ENCODE data around the gene SOX8.
"Not testable (repeated sequence)": the region's sequence is repeated elsewhere in the genome, so short reads cannot be mapped to it uniquely, and the experiment has no call there.

SOX8 gene

DNA sequence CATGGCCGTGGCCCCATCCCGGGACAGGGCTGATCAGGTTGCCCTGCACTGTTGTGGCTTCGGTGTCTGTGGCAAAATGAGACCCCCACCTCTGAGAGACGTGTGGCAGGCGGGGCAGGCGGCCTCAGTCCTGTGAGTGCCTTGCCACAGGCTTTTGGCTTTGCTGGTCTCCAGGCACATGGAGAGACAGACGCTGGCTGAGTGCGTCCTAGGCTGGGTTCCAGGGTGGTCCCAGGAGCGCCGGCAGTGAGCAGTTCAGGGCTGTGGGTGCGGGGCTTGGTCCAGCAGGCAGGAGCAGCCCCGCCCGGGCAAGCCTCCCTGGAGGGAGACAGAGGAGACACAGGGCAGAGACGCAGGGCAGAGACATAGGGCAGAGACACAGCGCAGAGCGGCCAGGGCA, 29.2 kb downstream of the SOX8 start:
- DNase-seq = no peak

DNA sequence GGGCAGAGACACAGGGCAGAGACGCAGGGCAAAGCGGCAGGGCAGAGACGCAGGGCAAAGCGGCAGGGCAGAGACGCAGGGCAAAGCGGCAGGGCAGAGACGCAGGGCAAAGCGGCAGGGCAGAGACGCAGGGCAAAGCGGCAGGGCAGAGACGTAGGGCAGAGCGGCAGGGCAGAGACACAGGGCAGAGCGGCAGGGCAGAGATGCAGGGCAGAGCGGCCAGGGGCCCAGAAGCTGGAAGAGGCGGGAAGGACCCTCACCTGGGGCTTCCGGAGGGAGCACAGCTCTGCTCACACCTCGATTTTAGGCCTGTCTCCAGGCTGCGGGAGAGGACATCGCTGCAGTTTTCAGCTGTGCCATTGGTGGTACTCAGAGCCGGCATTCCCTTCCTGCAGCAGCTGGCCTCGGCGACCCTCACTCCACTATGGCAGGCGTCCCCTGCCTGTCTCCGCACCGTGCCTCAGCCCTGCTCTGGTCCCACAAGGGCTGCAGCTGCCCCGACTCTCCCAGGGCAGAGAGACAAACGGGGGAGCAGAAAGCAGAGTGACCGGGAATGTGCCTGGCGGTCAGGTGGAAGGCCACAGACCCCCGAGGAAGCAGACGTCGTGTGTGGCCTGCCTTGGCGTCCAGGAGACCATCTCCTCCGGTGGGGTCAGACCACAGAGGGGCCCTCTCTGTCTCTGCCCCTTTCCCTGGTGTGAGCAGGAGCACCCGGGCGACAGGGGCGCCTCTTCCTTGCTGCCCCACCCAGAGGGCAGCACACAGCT, 29.9 kb downstream of the SOX8 start:
- DNase-seq = no peak

DNA sequence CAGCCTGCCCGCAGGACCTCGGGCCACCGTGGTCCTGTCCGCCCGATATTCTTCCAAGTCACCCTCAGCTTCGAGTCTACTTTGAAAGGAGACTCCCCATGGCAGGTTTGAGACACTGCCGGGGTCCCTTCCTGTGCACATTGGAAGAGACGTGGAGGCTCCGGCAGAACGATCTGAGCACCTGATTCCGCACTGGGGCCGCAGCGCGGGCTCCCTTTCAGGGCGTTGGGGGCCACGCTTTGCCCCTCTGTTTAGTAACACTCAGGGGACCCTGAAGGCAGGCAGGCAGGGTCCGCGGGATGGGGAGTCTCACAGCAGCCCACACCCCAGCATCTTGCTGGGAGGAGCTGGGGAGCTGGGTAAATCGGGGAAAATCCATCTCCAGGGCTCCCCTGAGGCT, 30.6 kb downstream of the SOX8 start:
- no peak for DNase-seq

GRCh38 chr16:1012722-1013592, 31.4 kb downstream of the SOX8 start:
- DNase-seq = no peak

GRCh38 chr16:1013593-1013900, 32.0 kb downstream of the SOX8 start:
- DNase-seq = no peak

- no peak for DNase-seq
Observed at GRCh38 chr16:1014221-1014620, 32.7 kb downstream of the SOX8 start.

GRCh38 chr16:1014771-1015495, 33.4 kb downstream of the SOX8 start:
- DNase-seq = no peak

DNA sequence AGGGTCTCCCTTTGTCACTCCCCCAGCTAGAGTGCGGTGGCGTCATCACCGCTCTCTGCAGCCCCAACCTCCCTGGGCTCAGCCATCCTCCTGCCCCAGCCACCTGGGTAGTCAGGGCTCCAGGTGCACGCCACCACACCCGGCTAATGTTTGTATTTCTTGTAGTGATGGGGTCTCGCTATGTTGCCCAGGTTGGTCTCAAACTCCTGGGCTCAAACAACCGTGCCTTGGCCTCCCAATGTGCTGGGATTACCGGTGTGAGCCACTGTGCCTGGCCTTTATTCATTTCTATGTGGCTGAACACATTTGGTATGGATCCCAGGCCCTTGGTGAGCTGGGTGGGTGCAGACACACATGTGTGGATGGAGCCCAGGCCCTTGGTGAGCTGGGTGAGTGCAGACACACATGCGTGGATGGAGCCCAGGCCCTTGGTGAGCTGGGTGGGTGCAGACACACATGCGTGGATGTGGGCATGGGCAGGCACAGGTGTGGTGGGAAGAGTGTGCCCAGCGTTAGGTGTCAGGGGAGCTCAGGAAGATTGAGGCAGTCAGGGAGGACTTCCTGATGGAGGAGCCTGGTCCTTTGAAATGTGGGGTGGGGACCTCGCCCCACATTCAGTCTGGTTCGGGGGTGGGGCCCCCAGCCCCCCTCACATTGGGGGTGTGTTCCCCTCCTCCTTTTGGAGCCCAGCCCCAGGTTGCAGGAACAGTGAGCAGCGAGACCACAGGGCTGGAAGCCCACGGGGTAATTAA, 37.1 kb downstream of the SOX8 start:
- no peak for DNase-seq

DNA sequence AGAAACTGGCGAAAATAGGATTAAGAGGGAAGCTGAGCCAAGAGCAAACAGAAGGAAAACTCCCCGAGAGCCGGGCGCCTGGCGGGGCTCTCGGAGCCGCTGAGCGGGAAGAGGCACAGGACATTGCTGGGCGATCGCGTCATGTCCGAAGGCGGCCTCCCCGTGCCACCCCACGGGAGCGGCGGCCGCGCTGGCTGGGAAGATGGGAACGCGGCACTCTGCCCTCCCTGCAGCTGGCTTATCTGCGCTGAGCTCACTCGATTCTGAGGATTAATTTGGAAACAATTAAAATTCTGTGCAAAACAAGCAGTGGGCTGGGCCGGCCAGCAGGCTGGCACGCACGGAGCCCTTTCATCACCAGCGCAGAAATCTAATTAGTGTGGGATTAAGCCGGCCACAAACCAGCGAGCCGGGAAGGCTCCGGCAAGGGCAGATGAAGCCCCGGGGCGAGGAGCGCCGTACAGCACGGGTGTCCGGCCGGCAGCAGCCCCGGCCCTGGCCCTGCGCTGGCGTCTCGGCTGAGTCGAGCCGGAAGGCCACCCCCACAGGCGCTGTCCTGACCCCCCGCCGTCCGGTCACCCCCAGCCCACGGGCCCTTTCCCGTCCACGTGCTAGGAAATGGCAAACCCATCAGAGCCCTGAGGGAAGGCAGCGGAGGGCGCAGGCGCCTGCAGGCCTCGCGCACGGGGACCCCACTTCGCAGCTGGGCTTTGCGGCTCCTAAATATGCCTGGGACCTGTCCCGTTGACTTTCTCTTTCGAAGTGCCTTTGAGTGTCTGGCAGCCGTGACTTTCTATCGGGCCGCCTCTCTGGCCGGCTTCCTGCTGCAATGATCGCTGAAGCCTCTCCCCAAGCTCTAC, 37.9 kb downstream of the SOX8 start:
- DNase-seq = no peak

DNA sequence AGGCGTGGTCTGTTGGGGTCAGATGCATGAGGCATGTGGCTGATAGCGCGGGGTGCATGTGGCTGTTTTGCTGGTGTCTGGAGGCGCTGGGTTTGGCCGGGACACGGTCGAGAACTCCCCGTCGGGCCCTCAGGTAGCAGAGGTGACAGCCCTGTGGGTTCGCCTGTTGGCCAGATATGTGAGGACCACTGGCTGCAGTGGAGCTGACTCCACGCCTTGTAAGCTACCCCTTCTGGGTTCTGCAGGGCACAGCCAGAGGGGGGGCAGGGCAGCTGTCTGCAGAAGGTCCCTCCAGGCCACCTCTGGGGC, 38.5 kb downstream of the SOX8 start:
- DNase-seq = no peak

DNA sequence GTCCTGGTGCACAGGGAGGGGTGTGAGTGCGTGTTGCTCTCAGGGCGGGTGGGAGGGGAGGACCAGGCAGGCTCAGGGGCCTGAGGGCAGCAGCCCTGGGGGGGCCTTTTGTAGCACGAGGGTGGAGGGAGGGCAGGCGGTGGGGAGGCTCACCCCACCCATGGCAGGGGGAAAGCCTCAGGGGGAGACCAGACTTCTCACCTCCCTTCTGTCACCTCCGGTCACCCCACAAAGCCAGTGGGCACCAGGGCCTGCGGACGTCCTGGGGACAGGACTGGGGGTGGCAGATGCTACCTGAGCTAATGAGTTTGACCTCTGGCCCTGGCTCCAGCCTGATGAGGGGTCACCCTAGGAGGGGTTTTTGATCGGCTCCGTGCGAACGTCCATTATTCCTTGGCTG, 39.0 kb downstream of the SOX8 start:
- no peak for DNase-seq

DNA sequence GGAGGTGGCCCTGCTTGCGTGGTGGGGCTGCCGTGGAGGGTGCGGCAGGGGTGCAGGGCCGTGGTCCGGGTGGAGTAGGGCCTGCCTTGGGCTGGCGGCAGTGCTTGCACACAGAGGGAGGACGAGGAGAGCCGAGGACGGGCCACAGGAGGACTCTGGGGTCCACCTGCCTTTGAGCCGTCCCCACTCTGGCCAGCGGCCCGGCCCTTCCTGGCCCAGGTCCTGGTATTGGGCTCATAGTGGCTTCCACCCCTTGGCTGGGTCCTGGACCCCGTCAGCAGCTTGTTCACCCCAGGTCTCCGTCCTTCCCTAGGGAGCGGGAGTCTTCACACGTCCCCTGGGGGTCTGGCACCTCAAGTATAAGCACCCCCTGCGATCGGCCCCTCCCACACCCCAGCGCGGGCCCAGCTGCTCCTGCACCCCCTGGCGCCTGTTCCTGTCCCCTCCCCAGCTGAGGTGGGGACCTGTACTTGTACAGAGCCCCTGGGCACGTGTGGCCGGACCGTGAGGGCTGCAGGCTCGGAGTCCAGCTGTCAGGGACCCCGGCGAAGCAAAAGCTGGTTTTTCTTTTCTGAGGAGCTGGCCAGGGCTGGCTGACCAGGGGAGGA, 40.1 kb downstream of the SOX8 start:
- DNase-seq = no peak

GRCh38 chr16:1022466-1022865, 40.9 kb downstream of the SOX8 start:
- no peak for DNase-seq

GRCh38 chr16:1024138-1024537, 42.6 kb downstream of the SOX8 start:
- DNase-seq = no peak

GRCh38 chr16:1025183-1025809, 43.7 kb downstream of the SOX8 start:
- not testable (repeated sequence) for DNase-seq

- DNase-seq = no peak
Observed at GRCh38 chr16:1026057-1026783, 44.6 kb downstream of the SOX8 start.

- DNase-seq = no peak
Observed at GRCh38 chr16:1026784-1027500, 45.4 kb downstream of the SOX8 start.

DNA sequence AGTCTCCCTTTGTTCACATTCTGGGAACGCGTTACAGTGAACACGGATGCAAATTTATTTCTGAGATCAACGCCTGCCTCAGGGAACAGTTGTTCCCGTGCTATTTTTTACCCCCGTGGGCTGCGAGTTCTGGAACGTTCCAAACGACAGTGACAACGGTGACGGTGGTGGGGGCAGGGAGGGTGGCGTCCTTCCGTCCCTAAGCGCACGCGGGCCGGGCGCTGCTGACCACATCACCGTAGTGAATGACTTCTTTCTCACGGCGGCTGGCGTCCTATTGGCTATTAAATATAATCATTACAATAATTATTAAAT, 45.9 kb downstream of the SOX8 start:
- no peak for DNase-seq

DNA sequence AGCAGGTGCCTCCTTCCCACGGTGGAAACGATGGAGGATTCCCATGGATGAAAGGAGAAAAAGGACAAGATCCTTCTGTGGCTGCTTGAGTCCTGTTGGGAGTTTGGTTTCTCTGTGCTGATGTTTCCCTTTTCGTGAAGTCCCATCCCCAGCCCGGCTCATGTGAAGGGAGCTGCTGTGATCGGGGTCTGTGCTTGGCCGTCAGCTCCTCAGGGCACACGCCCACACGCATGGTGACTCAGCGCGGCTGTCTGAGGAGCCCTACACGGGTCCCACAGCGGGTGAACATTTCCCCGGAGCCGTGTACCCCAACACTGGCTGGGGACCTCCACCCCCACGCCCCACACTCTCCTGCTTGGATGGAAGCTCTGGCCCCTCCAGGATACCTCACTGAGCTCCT, 46.5 kb downstream of the SOX8 start:
- no peak for DNase-seq
